ENCODE data around the gene ETV4.

The ETV4 gene

GRCh38 chr17:43562679-43563599 is 16.8 kb upstream of the ETV4 start:
- peaks cover 49 to 58% of the 10 kb centered on the region in 2 donors for H3K27me3 Mint-ChIP-seq
- no peaks in the 10 kb centered on the region for H3K9me3 Mint-ChIP-seq
- no peaks in the 10 kb centered on the region for H3K36me3 Mint-ChIP-seq
- ATAC-seq (replicated peaks) (no peak), DNase-seq (no peak)
- H3K27ac Mint-ChIP-seq, result no peak overlapping the region
- H3K4me3 Mint-ChIP-seq, result no peak overlapping the region
- peaks cover 1 to 6% of the 10 kb centered on the region in 2 donors for H3K4me1 Mint-ChIP-seq

DNA sequence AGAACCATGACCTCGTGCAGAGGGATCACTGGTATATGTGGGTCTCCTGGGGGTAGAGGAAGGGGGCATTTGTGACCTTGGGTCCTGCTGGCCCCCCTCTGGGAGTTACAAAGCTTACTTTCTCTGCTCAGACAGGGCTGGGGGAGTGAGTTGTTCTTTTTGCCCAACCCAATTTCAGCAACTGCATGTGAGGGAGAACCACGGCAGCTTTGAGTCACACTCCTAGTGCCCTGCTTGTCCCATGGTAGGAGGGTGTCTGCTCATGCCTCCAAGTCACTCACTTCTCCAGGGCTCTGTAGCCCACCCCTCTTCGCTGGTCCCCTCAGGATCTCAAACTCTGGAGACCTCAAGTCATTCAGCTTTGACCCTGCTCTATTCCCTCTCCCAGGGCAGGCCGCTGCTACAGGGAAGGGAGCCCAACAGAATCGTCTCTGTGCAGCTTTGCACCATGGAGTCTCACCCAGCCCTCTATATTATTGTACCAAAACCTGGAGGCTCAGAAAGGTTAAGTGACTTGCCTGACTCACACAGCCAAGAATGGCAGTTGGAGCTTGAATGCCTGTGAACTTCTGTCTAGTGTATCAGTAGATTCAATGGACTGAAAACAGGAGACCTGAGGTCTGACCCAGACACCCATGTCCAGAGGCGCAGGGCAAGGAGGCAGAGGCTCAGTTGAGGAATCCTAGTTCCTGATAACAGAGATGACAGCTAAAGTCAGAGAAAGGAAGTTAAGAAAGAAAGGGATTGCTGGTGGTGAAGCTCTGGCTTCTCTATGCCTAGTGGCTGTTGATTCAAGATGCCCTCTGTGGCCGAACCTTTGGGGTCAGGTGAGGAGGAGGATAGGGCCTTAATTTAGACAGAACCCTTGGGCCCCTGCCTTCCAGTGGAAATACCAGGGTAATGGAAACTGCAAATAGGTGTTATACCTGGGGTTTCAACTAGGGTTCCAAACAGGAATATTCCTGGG is 14.6 kb upstream of the ETV4 start:
- DNase-seq (no peak), ATAC-seq (replicated peaks) (no peak)
- H3K4me1 Mint-ChIP-seq, result peaks cover 7 to 18% of the 10 kb centered on the region in 2 donors
- peaks cover 2 to 5% of the 10 kb centered on the region in 2 donors for H3K36me3 Mint-ChIP-seq
- H3K27ac Mint-ChIP-seq, result peak overlapping the region; percentile 9
- no peak overlapping the region for H3K4me3 Mint-ChIP-seq
- no peaks in the 10 kb centered on the region for H3K9me3 Mint-ChIP-seq
- peaks cover 56 to 66% of the 10 kb centered on the region in 2 donors for H3K27me3 Mint-ChIP-seq

DNA sequence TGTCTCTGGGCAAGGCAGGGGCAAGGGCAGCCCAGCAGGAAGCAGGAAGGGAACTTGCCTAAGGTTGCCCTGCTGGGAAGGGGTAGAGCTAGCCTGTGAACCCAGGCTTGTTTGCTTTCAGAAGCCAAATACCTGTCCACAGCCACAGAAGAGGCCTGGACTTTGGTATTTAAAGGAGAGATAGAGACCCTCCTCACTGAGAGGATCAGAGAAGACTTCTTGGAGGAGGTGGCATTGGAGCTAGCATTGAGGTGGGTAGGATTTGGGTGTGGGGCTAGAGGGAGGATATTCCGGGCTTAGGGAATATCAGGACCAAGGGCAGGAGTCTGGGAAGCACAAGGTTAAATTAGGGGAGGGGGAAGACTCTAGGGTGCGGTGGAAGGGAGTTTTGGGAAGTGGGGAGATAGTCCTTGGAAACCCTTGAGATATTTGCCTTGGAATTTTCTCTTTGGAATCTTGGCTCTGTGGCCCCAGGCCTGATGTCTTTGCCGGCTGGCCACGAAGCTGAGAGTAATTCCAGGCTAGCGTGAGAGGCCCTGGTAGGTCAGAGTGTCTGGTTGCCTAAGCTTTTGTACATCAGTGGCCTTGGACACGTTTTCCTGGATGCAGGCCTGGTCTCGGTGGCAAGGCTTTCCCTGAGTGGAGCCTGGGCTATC is 13.1 kb upstream of the ETV4 start:
- Mint-ChIP-seq H3K36me3 (peaks cover 2 to 5% of the 10 kb centered on the region in 2 donors), H3K4me3 (no peak overlapping the region), H3K9me3 (no peaks in the 10 kb centered on the region), H3K27ac (no peak overlapping the region), H3K4me1 (peaks cover 7 to 18% of the 10 kb centered on the region in 2 donors), H3K27me3 (peaks cover 58 to 66% of the 10 kb centered on the region in 2 donors)
- DNase-seq (no peak), ATAC-seq (replicated peaks) (no peak)

- no peak for DNase-seq
- no peak for ATAC-seq (replicated peaks)
- Mint-ChIP-seq H3K4me1 (peaks cover 7 to 18% of the 10 kb centered on the region in 2 donors), H3K27ac (no peak overlapping the region), H3K36me3 (peaks cover 2 to 5% of the 10 kb centered on the region in 2 donors), H3K9me3 (no peaks in the 10 kb centered on the region), H3K4me3 (no peak overlapping the region), H3K27me3 (peaks cover 59 to 67% of the 10 kb centered on the region in 2 donors)
These were observed 12.6 kb upstream of the ETV4 start for GRCh38 chr17:43558805-43559160.

- H3K4me1 Mint-ChIP-seq, result peaks cover 7 to 12% of the 10 kb centered on the region in 2 donors
- no peaks in the 10 kb centered on the region for H3K9me3 Mint-ChIP-seq
- peak overlapping the region; percentile 18 to 31 for H3K4me3 Mint-ChIP-seq
- peak; percentile 80 to 81 for ATAC-seq (replicated peaks)
- H3K36me3 Mint-ChIP-seq, result peaks cover 2 to 5% of the 10 kb centered on the region in 2 donors
- H3K27me3 Mint-ChIP-seq, result peaks cover 40 to 55% of the 10 kb centered on the region in 2 donors
- peak; percentile 15 for DNase-seq
- peak overlapping the region; percentile 43 for H3K27ac Mint-ChIP-seq
These were observed 10.2 kb upstream of the ETV4 start for GRCh38 chr17:43556292-43556691.

GRCh38 chr17:43554857-43555256 is 8.7 kb upstream of the ETV4 start:
- no peak for ATAC-seq (replicated peaks)
- Mint-ChIP-seq H3K27me3 (peaks cover 41 to 54% of the 10 kb centered on the region in 2 donors), H3K27ac (no peak overlapping the region)

GRCh38 chr17:43553573-43553972 is 7.4 kb upstream of the ETV4 start:
- peaks cover 44 to 54% of the 10 kb centered on the region in 2 donors for H3K27me3 Mint-ChIP-seq
- H3K4me1 Mint-ChIP-seq, result peaks cover 5 to 12% of the 10 kb centered on the region in 2 donors
- H3K36me3 Mint-ChIP-seq, result peaks cover 2 to 5% of the 10 kb centered on the region in 2 donors
- no peaks in the 10 kb centered on the region for H3K9me3 Mint-ChIP-seq
- DNase-seq, result no peak
- H3K27ac Mint-ChIP-seq, result no peak overlapping the region
- H3K4me3 Mint-ChIP-seq, result no peak overlapping the region
- ATAC-seq (replicated peaks), result no peak

More at GRCh38 chr17:43554857-43555256, 8.7 kb upstream of the ETV4 start:
- H3K9me3 Mint-ChIP-seq, result no peaks in the 10 kb centered on the region
- DNase-seq, result no peak
- no peak overlapping the region for H3K4me3 Mint-ChIP-seq
- peaks cover 5 to 12% of the 10 kb centered on the region in 2 donors for H3K4me1 Mint-ChIP-seq
- H3K36me3 Mint-ChIP-seq, result peaks cover 2 to 5% of the 10 kb centered on the region in 2 donors

GRCh38 chr17:43552229-43552837 is 6.2 kb upstream of the ETV4 start:
- Mint-ChIP-seq H3K4me1 (peaks cover 5 to 13% of the 10 kb centered on the region in 2 donors), H3K9me3 (no peaks in the 10 kb centered on the region), H3K4me3 (no peak overlapping the region), H3K36me3 (peaks cover 2 to 5% of the 10 kb centered on the region in 2 donors), H3K27me3 (peaks cover 48 to 63% of the 10 kb centered on the region in 2 donors), H3K27ac (no peak overlapping the region)
- no peak for DNase-seq
- ATAC-seq (replicated peaks), result no peak

DNA sequence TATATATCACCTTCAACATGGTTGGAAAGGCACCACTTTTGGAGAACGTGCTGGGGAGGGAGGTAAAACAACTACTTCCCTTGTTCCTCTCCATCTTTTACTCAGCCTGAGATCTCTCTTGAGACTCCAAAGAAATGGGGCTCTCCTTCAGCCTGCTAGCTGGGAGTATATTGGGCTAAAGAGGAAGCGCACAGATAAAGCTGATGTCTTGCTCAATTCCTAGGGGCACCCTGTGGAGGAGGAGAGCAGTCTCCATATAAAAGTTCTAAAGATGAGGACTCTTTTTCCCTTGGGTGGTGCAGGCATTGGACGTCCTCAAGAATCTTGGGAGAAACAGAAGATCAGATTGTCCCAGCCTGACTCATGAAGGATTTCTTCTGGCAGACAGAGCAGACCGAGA is 4.6 kb upstream of the ETV4 start:
- DNase-seq, result no peak
- H3K4me1 Mint-ChIP-seq, result peaks cover 7 to 13% of the 10 kb centered on the region in 2 donors
- H3K27me3 Mint-ChIP-seq, result peaks cover 46 to 67% of the 10 kb centered on the region in 2 donors
- ATAC-seq (replicated peaks), result no peak
- H3K36me3 Mint-ChIP-seq, result no peaks in the 10 kb centered on the region
- no peak overlapping the region for H3K4me3 Mint-ChIP-seq
- H3K27ac Mint-ChIP-seq, result no peak overlapping the region
- H3K9me3 Mint-ChIP-seq, result no peaks in the 10 kb centered on the region

GRCh38 chr17:43549496-43549895 is 3.4 kb upstream of the ETV4 start:
- Mint-ChIP-seq H3K4me1 (peaks cover 14 to 22% of the 10 kb centered on the region in 2 donors), H3K27ac (no peak overlapping the region), H3K36me3 (no peaks in the 10 kb centered on the region), H3K9me3 (no peaks in the 10 kb centered on the region), H3K4me3 (no peak overlapping the region), H3K27me3 (peaks cover 48 to 68% of the 10 kb centered on the region in 2 donors)
- ATAC-seq (replicated peaks) (no peak), DNase-seq (no peak)

- H3K9me3 Mint-ChIP-seq, result no peaks in the 10 kb centered on the region
- H3K27me3 Mint-ChIP-seq, result peaks cover 48 to 68% of the 10 kb centered on the region in 2 donors
- H3K4me3 Mint-ChIP-seq, result no peak overlapping the region
- ATAC-seq (replicated peaks) (no peak), DNase-seq (no peak)
- H3K4me1 Mint-ChIP-seq, result peaks cover 14 to 24% of the 10 kb centered on the region in 2 donors
- H3K27ac Mint-ChIP-seq, result no peak overlapping the region
- H3K36me3 Mint-ChIP-seq, result no peaks in the 10 kb centered on the region
These were observed 2.7 kb upstream of the ETV4 start for GRCh38 chr17:43548689-43549379.

DNA sequence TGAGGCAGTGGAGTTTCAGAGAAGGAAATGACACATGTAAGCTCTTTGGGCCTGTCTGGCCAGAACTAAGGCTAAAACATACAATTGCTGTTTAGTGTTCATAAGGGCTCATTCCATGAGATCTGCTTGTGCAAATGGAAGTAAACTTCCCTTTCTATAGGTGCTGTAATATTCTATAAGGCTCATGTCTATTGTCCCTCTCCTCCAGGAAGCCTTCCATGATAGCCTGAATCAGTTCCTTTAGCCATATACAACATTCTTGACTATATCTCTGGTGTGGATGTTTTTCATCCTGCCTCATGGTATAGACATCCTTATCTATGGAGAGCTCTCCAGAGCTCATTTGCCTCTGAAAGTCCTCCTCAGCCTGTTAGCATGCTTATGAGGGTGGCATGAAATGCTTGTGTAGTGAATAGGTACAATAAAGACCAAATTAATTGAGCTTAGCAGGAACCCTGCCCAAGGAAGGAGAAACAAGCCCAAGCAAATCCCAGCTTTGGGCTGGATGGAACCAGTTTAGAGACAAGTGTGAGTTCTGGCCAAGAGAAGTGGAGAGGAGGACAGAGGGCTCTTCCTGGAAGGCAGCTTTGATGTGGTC is 1.6 kb upstream of the ETV4 start:
- H3K4me3 Mint-ChIP-seq, result no peak overlapping the region
- no peaks in the 10 kb centered on the region for H3K9me3 Mint-ChIP-seq
- DNase-seq, result no peak
- peaks cover 50 to 74% of the 10 kb centered on the region in 2 donors for H3K27me3 Mint-ChIP-seq
- peaks cover 0 to 2% of the 10 kb centered on the region in 2 donors for H3K36me3 Mint-ChIP-seq
- peak overlapping the region; percentile 17 for H3K27ac Mint-ChIP-seq
- peaks cover 14 to 24% of the 10 kb centered on the region in 2 donors for H3K4me1 Mint-ChIP-seq
- ATAC-seq (replicated peaks), result no peak

DNA sequence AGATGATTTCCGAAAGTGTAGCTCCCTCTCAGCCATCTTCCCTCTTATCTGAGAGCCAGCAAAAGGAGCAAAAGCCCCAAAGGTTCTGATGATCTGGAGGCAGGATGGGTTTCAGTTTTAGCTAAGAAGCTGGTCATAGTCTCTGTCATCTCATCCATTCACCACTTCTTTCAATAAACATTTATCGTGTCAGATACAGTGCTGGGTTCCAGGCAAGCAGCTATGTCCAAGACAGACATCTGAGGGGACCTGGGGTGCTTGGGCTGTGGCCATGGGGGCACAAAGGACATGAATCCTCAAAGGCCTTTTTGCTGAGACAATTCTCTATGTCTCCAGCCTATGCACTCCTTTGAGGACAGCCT is 1.0 kb upstream of the ETV4 start:
- peaks cover 0 to 4% of the 10 kb centered on the region in 2 donors for H3K36me3 Mint-ChIP-seq
- no peaks in the 10 kb centered on the region for H3K9me3 Mint-ChIP-seq
- ATAC-seq (replicated peaks) (no peak), DNase-seq (no peak)
- H3K4me3 Mint-ChIP-seq, result peak overlapping the region; percentile 88 to 89
- H3K27ac Mint-ChIP-seq, result no peak overlapping the region
- H3K27me3 Mint-ChIP-seq, result peaks cover 56 to 75% of the 10 kb centered on the region in 2 donors
- peaks cover 14 to 24% of the 10 kb centered on the region in 2 donors for H3K4me1 Mint-ChIP-seq

Data from stimulated activated naive B cell treated with anti-CD40 and anti-IgM and Interleukin-4, amounts not matched to agents 10 μg/mL and 1 μg/mL and 100 μg/mL, for 72 hours (primary cell).